ENCODE measurements around the gene KCNJ11.

KCNJ11 gene

GRCh38 chr11:17400048-17400775 lies 11.8 kb upstream of the KCNJ11 start:
- DNase-seq (ENCODE audit: low read depth) = no peak
- H3K4me3 ChIP-seq (ENCODE audit: low read depth, low read length) = no peak overlapping the region
- in situ Hi-C loops (cut with HindIII; ENCODE audit: low sequenced_read_pairs) = no loop called here
- TF ChIP-seq CTCF (IDR thresholded peaks at IDR 0.05; ENCODE audit: low read depth, low read length, missing control alignments) = no peak

GRCh38 chr11:17399236-17399635 lies 10.8 kb upstream of the KCNJ11 start:
- DNase-seq (ENCODE audit: low read depth) = no peak
- in situ Hi-C loops (cut with HindIII; ENCODE audit: low sequenced_read_pairs) = no loop called here
- TF ChIP-seq CTCF (IDR thresholded peaks at IDR 0.05; ENCODE audit: low read depth, low read length, missing control alignments) = no peak
- H3K4me3 ChIP-seq (ENCODE audit: low read depth, low read length) = no peak overlapping the region

GRCh38 chr11:17397311-17398002 lies 9.0 kb upstream of the KCNJ11 start:
- DNase-seq (ENCODE audit: low read depth) = no peak
- in situ Hi-C loops (cut with HindIII; ENCODE audit: low sequenced_read_pairs) = no loop called here
- no peak for TF ChIP-seq CTCF (IDR thresholded peaks at IDR 0.05; ENCODE audit: low read depth, low read length, missing control alignments)
- no peak overlapping the region for H3K4me3 ChIP-seq (ENCODE audit: low read depth, low read length)

GRCh38 chr11:17396598-17397310 lies 8.3 kb upstream of the KCNJ11 start:
- DNase-seq (ENCODE audit: low read depth) = no peak
- no peak for TF ChIP-seq CTCF (IDR thresholded peaks at IDR 0.05; ENCODE audit: low read depth, low read length, missing control alignments)
- no peak overlapping the region for H3K4me3 ChIP-seq (ENCODE audit: low read depth, low read length)
- in situ Hi-C loops (cut with HindIII; ENCODE audit: low sequenced_read_pairs) = no loop called here

- no peak for DNase-seq (ENCODE audit: low read depth)
- no peak overlapping the region for H3K4me3 ChIP-seq (ENCODE audit: low read depth, low read length)
- no peak for TF ChIP-seq CTCF (IDR thresholded peaks at IDR 0.05; ENCODE audit: low read depth, low read length, missing control alignments)
- in situ Hi-C loops (cut with HindIII; ENCODE audit: low sequenced_read_pairs) = no loop called here
Observed at GRCh38 chr11:17395978-17396377, 7.5 kb upstream of the KCNJ11 start.

GRCh38 chr11:17395554-17395961 lies 7.1 kb upstream of the KCNJ11 start:
- no peak for TF ChIP-seq CTCF (IDR thresholded peaks at IDR 0.05; ENCODE audit: low read depth, low read length, missing control alignments)
- in situ Hi-C loops (cut with HindIII; ENCODE audit: low sequenced_read_pairs) = no loop called here
- no peak overlapping the region for H3K4me3 ChIP-seq (ENCODE audit: low read depth, low read length)

More at GRCh38 chr11:17395554-17395961, 7.1 kb upstream of the KCNJ11 start:
- DNase-seq (ENCODE audit: low read depth) = no peak

All from astrocyte of the cerebellum (primary cell).